ENCODE results near the gene DENND1B.

The DENND1B gene

GRCh38 chr1:197649188-197649587 lies 126.1 kb downstream of the DENND1B start:
- Histone ChIP-seq H3K27ac (no peak overlapping the region), H4K20me1 (no peaks in the 10 kb centered on the region), H3K4me3 (no peak overlapping the region), H3K9me3 (replicated peaks in 1 of 11) (no peaks in the 10 kb centered on the region), H3K36me3 (no peaks in the 10 kb centered on the region), H3K4me1 (no peaks in the 10 kb centered on the region), H3K9ac (no peak overlapping the region), H3K4me2 (no peak overlapping the region), H3K27me3 (no peaks in the 10 kb centered on the region)
- TF ChIP-seq Cebpa-rat (IDR thresholded peaks at IDR 0.05), result no peak

- no peak overlapping the region for H3K9ac ChIP-seq
- H3K36me3 ChIP-seq, result no peaks in the 10 kb centered on the region; a peak in 2 of 22 replicates
- peaks cover 0 to 8% (median 5%) of the 10 kb centered on the region in 10 experiments; a peak in 14 of 20 replicates for H3K4me1 ChIP-seq
- no peaks in the 10 kb centered on the region for H3K27me3 ChIP-seq
- H3K4me3 ChIP-seq, result no peak overlapping the region
- H4K20me1 ChIP-seq, result no peaks in the 10 kb centered on the region
- H3K9me3 ChIP-seq (replicated peaks in 1 of 11), result peaks cover 0 to 6% (median 3%) of the 10 kb centered on the region in 11 experiments; a peak in 7 of 22 replicates
- H3K4me2 ChIP-seq, result no peak overlapping the region
- H3K27ac ChIP-seq, result no peak overlapping the region
- no peak for TF ChIP-seq Cebpa-rat (IDR thresholded peaks at IDR 0.05)
These were observed 137.0 kb downstream of the DENND1B start for GRCh38 chr1:197638316-197638715.

- Histone ChIP-seq H3K4me1 (peaks cover 0 to 14% (median 5%) of the 10 kb centered on the region in 10 experiments; a peak in 15 of 20 replicates), H3K9me3 (replicated peaks in 1 of 11) (peaks cover 0 to 8% (median 6%) of the 10 kb centered on the region in 11 experiments; a peak in 7 of 22 replicates), H3K27ac (no peak overlapping the region), H3K4me2 (no peak overlapping the region), H4K20me1 (no peaks in the 10 kb centered on the region), H3K36me3 (no peaks in the 10 kb centered on the region; a peak in 2 of 22 replicates), H3K9ac (no peak overlapping the region), H3K4me3 (no peak overlapping the region), H3K27me3 (no peaks in the 10 kb centered on the region)
- no peak for TF ChIP-seq Cebpa-rat (IDR thresholded peaks at IDR 0.05)
These were observed 137.9 kb downstream of the DENND1B start for GRCh38 chr1:197637406-197637805.

GRCh38 chr1:197633447-197634078 lies 141.7 kb downstream of the DENND1B start:
- Histone ChIP-seq H3K9ac (no peak overlapping the region), H4K20me1 (no peaks in the 10 kb centered on the region), H3K36me3 (no peaks in the 10 kb centered on the region; a peak in 2 of 22 replicates), H3K9me3 (replicated peaks in 1 of 11) (peaks cover 0 to 8% (median 6%) of the 10 kb centered on the region in 11 experiments; a peak in 7 of 22 replicates), H3K4me3 (no peak overlapping the region), H3K4me1 (peaks cover 0 to 18% (median 5%) of the 10 kb centered on the region in 10 experiments; a peak in 15 of 20 replicates), H3K27me3 (no peaks in the 10 kb centered on the region), H3K4me2 (no peak overlapping the region), H3K27ac (no peak overlapping the region)
- no peak for TF ChIP-seq Cebpa-rat (IDR thresholded peaks at IDR 0.05)

GRCh38 chr1:197632651-197633050 lies 142.6 kb downstream of the DENND1B start:
- Histone ChIP-seq H3K27ac (no peak overlapping the region), H4K20me1 (no peaks in the 10 kb centered on the region)

GRCh38 chr1:197632005-197632404 lies 143.3 kb downstream of the DENND1B start:
- TF ChIP-seq Cebpa-rat (IDR thresholded peaks at IDR 0.05), result no peak
- no peaks in the 10 kb centered on the region for H3K27me3 ChIP-seq
- H3K4me2 ChIP-seq, result no peak overlapping the region
- H3K9ac ChIP-seq, result no peak overlapping the region
- H3K36me3 ChIP-seq, result no peaks in the 10 kb centered on the region; a peak in 2 of 22 replicates
- no peaks in the 10 kb centered on the region for H4K20me1 ChIP-seq
- peaks cover 0 to 18% (median 5%) of the 10 kb centered on the region in 10 experiments; a peak in 15 of 20 replicates for H3K4me1 ChIP-seq
- no peak overlapping the region for H3K4me3 ChIP-seq
- H3K9me3 ChIP-seq (replicated peaks in 1 of 11), result peaks cover 0 to 8% (median 6%) of the 10 kb centered on the region in 11 experiments; a peak in 7 of 22 replicates
- no peak overlapping the region for H3K27ac ChIP-seq

More at GRCh38 chr1:197632651-197633050, 142.6 kb downstream of the DENND1B start:
- H3K4me1 ChIP-seq, result peaks cover 0 to 18% (median 5%) of the 10 kb centered on the region in 10 experiments; a peak in 15 of 20 replicates
- H3K36me3 ChIP-seq, result no peaks in the 10 kb centered on the region; a peak in 2 of 22 replicates
- no peak overlapping the region for H3K4me3 ChIP-seq
- H3K9ac ChIP-seq, result no peak overlapping the region
- peaks cover 0 to 8% (median 6%) of the 10 kb centered on the region in 11 experiments; a peak in 7 of 22 replicates for H3K9me3 ChIP-seq (replicated peaks in 1 of 11)
- no peak overlapping the region for H3K4me2 ChIP-seq
- no peaks in the 10 kb centered on the region for H3K27me3 ChIP-seq
- no peak for TF ChIP-seq Cebpa-rat (IDR thresholded peaks at IDR 0.05)

- Histone ChIP-seq H3K36me3 (no peaks in the 10 kb centered on the region), H3K9ac (no peak overlapping the region), H3K27me3 (no peaks in the 10 kb centered on the region), H3K4me1 (peaks cover 0 to 9% (median 2%) of the 10 kb centered on the region in 10 experiments; a peak in 7 of 20 replicates), H3K4me2 (no peak overlapping the region), H4K20me1 (no peaks in the 10 kb centered on the region), H3K9me3 (replicated peaks in 1 of 11) (no peaks in the 10 kb centered on the region), H3K27ac (no peak overlapping the region), H3K4me3 (no peak overlapping the region)
- TF ChIP-seq Cebpa-rat (IDR thresholded peaks at IDR 0.05), result no peak
These were observed 152.9 kb downstream of the DENND1B start for GRCh38 chr1:197622371-197622770.

- H3K27ac ChIP-seq, result no peak overlapping the region
These were observed 153.5 kb downstream of the DENND1B start for GRCh38 chr1:197621761-197622160.

GRCh38 chr1:197620714-197621163 lies 154.5 kb downstream of the DENND1B start:
- Histone ChIP-seq H3K4me2 (no peak overlapping the region), H3K27me3 (no peaks in the 10 kb centered on the region), H4K20me1 (no peaks in the 10 kb centered on the region), H3K9ac (no peak overlapping the region), H3K4me1 (peaks cover 0 to 9% (median 2%) of the 10 kb centered on the region in 10 experiments; a peak in 7 of 20 replicates), H3K27ac (no peak overlapping the region), H3K9me3 (replicated peaks in 1 of 11) (no peaks in the 10 kb centered on the region), H3K36me3 (no peaks in the 10 kb centered on the region), H3K4me3 (no peak overlapping the region)
- no peak for TF ChIP-seq Cebpa-rat (IDR thresholded peaks at IDR 0.05)

More at GRCh38 chr1:197621761-197622160, 153.5 kb downstream of the DENND1B start:
- H3K4me1 ChIP-seq, result peaks cover 0 to 9% (median 2%) of the 10 kb centered on the region in 10 experiments; a peak in 7 of 20 replicates
- H3K4me3 ChIP-seq, result no peak overlapping the region
- no peaks in the 10 kb centered on the region for H3K27me3 ChIP-seq
- no peak for TF ChIP-seq Cebpa-rat (IDR thresholded peaks at IDR 0.05)
- no peaks in the 10 kb centered on the region for H4K20me1 ChIP-seq
- H3K4me2 ChIP-seq, result no peak overlapping the region
- no peaks in the 10 kb centered on the region for H3K36me3 ChIP-seq
- H3K9ac ChIP-seq, result no peak overlapping the region
- no peaks in the 10 kb centered on the region for H3K9me3 ChIP-seq (replicated peaks in 1 of 11)
